NCI-H1092 treated with DMSO at 0.1 percent for 48 hours (cell line): ENCODE measurements around the gene OR8B12.

Source experiments
- DNase-seq: peaks from one replicate; lab custom pipeline; 2025; lab: John Stamatoyannopoulos, UW

The OR8B12 gene

GRCh38 chr11:124543554-124543953 is at the start of gene OR8B12:
OR8B12 (minus strand) TSS chr11:124543654; CDS start chr11:124543654, 0 bp downstream.
- DNase-seq, result no peak

- DNase-seq, result no peak
Measured at GRCh38 chr11:124592627-124593026, 49.2 kb upstream of the OR8B12 start.

- no peak for DNase-seq
Measured at GRCh38 chr11:124591430-124591829, 48.0 kb upstream of the OR8B12 start.

GRCh38 chr11:124586238-124586860 is 42.9 kb upstream of the OR8B12 start:
- DNase-seq, result peak; percentile 58

GRCh38 chr11:124584681-124585372 is 41.4 kb upstream of the OR8B12 start:
- DNase-seq, result no peak

GRCh38 chr11:124583781-124584180 is 40.3 kb upstream of the OR8B12 start:
- DNase-seq, result no peak

- no peak for DNase-seq
Measured at GRCh38 chr11:124582565-124582964, 39.1 kb upstream of the OR8B12 start.

- DNase-seq, result no peak
Measured at GRCh38 chr11:124581817-124582216, 38.4 kb upstream of the OR8B12 start.

GRCh38 chr11:124578761-124579160 is 35.3 kb upstream of the OR8B12 start:
- DNase-seq, result no peak

GRCh38 chr11:124577716-124578427 is 34.4 kb upstream of the OR8B12 start:
- DNase-seq, result no peak

GRCh38 chr11:124570160-124570559 is 26.7 kb upstream of the OR8B12 start:
- DNase-seq, result no peak

- DNase-seq, result no peak
Measured at GRCh38 chr11:124569697-124570096, 26.2 kb upstream of the OR8B12 start, which contains the start of gene OR8A1. OR8A1 (plus strand) TSS chr11:124569997; CDS start chr11:124570120, 123 bp downstream.

GRCh38 chr11:124556828-124557227 is 13.4 kb upstream of the OR8B12 start:
- no peak for DNase-seq

- DNase-seq, result no peak
Measured at GRCh38 chr11:124551987-124552386, 8.5 kb upstream of the OR8B12 start.

- DNase-seq, result no peak
Measured at GRCh38 chr11:124551189-124551588, 7.7 kb upstream of the OR8B12 start.

- DNase-seq, result no peak
Measured at GRCh38 chr11:124543145-124543544, 309 bp downstream of the OR8B12 start.

- no peak for DNase-seq
Measured at GRCh38 chr11:124541204-124541603, 2.2 kb downstream of the OR8B12 start.

- DNase-seq, result no peak
Measured at GRCh38 chr11:124538019-124538418, 5.4 kb downstream of the OR8B12 start.

GRCh38 chr11:124536520-124536919 is 6.9 kb downstream of the OR8B12 start:
- DNase-seq, result no peak

- no peak for DNase-seq
Measured at GRCh38 chr11:124535552-124536232, 7.8 kb downstream of the OR8B12 start.

- DNase-seq, result no peak
Measured at GRCh38 chr11:124534051-124534450, 9.4 kb downstream of the OR8B12 start.

- DNase-seq, result no peak
Measured at GRCh38 chr11:124533626-124534025, 9.8 kb downstream of the OR8B12 start.

GRCh38 chr11:124520550-124520854 is 23.0 kb downstream of the OR8B12 start:
- DNase-seq, result no peak
